Measurements from ENCODE around the gene KCNQ1. TPM values are rescaled to one million over a fixed set of nuclear protein-coding genes. Genes with fewer than 3 reads are reported as not detected.

KCNQ1 gene
- total RNA-seq, 3 donors from 2014 or later: 3.6 to 6.2 (median 5.1) TPM

GRCh38 chr11:2570211-2570811 lies 125.5 kb downstream of the KCNQ1 start:
- Histone ChIP-seq H3K36me3 (no peaks in the 10 kb centered on the region), H3K27me3 (no peaks in the 10 kb centered on the region), H3K9me3 (no peaks in the 10 kb centered on the region), H3K27ac (no peak overlapping the region), H3K4me3 (no peak overlapping the region), H3K4me1 (no peaks in the 10 kb centered on the region)
- no peak for TF ChIP-seq POLR2A (IDR thresholded peaks at IDR 0.05)
- no peak for TF ChIP-seq POLR2AphosphoS5 (IDR thresholded peaks at IDR 0.05)
- TF ChIP-seq, protein P1, sequence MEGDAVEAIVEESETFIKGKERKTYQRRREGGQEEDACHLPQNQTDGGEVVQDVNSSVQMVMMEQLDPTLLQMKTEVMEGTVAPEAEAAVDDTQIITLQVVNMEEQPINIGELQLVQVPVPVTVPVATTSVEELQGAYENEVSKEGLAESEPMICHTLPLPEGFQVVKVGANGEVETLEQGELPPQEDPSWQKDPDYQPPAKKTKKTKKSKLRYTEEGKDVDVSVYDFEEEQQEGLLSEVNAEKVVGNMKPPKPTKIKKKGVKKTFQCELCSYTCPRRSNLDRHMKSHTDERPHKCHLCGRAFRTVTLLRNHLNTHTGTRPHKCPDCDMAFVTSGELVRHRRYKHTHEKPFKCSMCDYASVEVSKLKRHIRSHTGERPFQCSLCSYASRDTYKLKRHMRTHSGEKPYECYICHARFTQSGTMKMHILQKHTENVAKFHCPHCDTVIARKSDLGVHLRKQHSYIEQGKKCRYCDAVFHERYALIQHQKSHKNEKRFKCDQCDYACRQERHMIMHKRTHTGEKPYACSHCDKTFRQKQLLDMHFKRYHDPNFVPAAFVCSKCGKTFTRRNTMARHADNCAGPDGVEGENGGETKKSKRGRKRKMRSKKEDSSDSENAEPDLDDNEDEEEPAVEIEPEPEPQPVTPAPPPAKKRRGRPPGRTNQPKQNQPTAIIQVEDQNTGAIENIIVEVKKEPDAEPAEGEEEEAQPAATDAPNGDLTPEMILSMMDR (IDR thresholded peaks at IDR 0.05): no peak
- DNase-seq (ENCODE audit: low spot score in 2 of 2): no peak
- intact Hi-C loops (cut with DNase I; ENCODE audit: low total_unique reads): no loop called here

DNA sequence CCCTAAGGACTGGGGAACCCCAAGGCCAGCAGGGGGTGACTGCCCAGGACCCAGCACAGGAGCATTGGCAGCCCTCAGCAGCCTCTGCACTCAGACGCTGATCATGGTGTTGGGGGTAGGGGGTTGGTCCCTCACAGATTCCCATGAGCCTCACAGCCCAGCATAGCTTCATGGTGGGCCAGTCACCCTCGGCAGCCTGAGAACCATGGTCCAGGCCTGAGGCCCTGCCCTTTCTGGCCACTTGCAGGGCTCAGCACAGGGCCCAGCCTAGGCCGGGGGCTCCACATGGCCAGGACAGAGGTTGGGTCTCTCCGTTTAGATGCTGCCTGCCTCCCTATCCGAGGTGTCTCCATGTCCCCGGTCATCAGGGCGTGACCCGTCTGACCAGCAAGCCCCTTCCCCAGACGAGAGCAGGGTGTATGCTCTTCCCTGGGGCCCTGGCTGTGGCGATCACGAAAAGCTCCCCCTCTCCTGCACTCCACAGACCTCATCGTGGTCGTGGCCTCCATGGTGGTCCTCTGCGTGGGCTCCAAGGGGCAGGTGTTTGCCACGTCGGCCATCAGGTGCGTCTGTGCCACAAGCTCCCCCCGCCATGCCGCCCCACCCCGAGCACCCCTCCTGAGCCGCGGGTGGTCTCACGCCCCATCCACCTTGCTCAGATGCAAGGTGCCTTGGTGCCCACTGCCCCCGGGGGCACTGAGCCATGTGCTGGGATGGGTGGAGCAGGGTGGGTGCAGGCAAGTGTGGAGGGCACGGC lies 126.2 kb downstream of the KCNQ1 start:
- Histone ChIP-seq H3K27ac (no peak overlapping the region), H3K4me3 (no peak overlapping the region), H3K9me3 (no peaks in the 10 kb centered on the region), H3K4me1 (no peaks in the 10 kb centered on the region), H3K27me3 (no peaks in the 10 kb centered on the region), H3K36me3 (no peaks in the 10 kb centered on the region)
- intact Hi-C loops (cut with DNase I; ENCODE audit: low total_unique reads): no loop called here
- TF ChIP-seq POLR2AphosphoS5 (IDR thresholded peaks at IDR 0.05) (no peak), POLR2A (IDR thresholded peaks at IDR 0.05) (no peak)
- TF ChIP-seq, protein P1 (IDR thresholded peaks at IDR 0.05): no peak
- no peak for DNase-seq (ENCODE audit: low spot score in 2 of 2)

GRCh38 chr11:2571598-2572281 lies 126.9 kb downstream of the KCNQ1 start:
- no peaks in the 10 kb centered on the region for H3K27me3 ChIP-seq
- no peaks in the 10 kb centered on the region for H3K4me1 ChIP-seq
- no peaks in the 10 kb centered on the region for H3K36me3 ChIP-seq
- H3K27ac ChIP-seq: no peak overlapping the region
- intact Hi-C loops (cut with DNase I; ENCODE audit: low total_unique reads): no loop called here
- no peak overlapping the region for H3K4me3 ChIP-seq
- DNase-seq (ENCODE audit: low spot score in 2 of 2): no peak
- H3K9me3 ChIP-seq: no peaks in the 10 kb centered on the region
- TF ChIP-seq POLR2A (IDR thresholded peaks at IDR 0.05) (no peak), POLR2AphosphoS5 (IDR thresholded peaks at IDR 0.05) (no peak)
- TF ChIP-seq, protein P1 (IDR thresholded peaks at IDR 0.05): no peak

DNA sequence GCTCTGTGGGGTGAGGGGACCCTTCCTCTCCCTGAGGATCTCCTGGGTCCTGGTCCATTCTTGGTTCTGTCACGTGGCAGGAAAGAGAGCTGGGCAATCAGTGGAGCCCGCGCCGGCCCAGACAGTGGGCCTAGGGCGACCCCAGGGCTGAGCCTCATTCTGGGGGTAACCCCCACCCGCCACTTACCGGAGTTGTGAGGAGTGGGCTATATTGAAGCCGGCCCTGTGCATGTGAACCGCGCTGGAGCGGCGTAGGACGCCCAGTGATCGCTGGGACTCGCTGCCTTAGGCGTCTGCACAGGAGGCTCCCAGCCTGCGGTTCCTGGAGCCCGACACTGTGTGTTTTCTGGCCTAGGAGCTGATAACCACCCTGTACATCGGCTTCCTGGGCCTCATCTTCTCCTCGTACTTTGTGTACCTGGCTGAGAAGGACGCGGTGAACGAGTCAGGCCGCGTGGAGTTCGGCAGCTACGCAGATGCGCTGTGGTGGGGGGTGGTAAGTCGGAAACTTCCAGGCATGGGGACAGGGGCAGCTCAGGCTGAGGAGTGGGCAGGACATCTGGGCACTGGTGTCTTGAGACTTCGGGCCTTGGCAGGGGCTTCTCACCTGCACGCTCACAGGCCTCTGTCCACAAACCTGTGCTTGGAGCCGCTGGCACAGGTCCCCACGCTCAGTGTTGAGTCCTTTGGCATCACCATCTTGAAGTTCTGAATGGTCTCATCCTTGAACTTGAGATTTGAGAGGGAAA lies 127.9 kb downstream of the KCNQ1 start:
- H3K27ac ChIP-seq: no peak overlapping the region
- no peak for TF ChIP-seq POLR2A (IDR thresholded peaks at IDR 0.05)
- no peak for TF ChIP-seq POLR2AphosphoS5 (IDR thresholded peaks at IDR 0.05)
- TF ChIP-seq, protein P1 (IDR thresholded peaks at IDR 0.05): no peak
- no peaks in the 10 kb centered on the region for H3K4me1 ChIP-seq
- intact Hi-C loops (cut with DNase I; ENCODE audit: low total_unique reads): no loop called here
- H3K36me3 ChIP-seq: no peaks in the 10 kb centered on the region
- H3K27me3 ChIP-seq: no peaks in the 10 kb centered on the region
- H3K4me3 ChIP-seq: no peak overlapping the region
- no peak for DNase-seq (ENCODE audit: low spot score in 2 of 2)
- H3K9me3 ChIP-seq: no peaks in the 10 kb centered on the region
